ENCODE results near the gene RNF126. TPM values are rescaled to one million over a fixed set of nuclear protein-coding genes. Genes with fewer than 3 reads are reported as not detected.

The RNF126 gene
- total RNA-seq, 1 experiment from 2014 or later: 23.5 TPM

GRCh38 chr19:688992-689391, 26.0 kb upstream of the RNF126 start:
- DNase-seq: no peak
- no peaks in the 10 kb centered on the region for H3K9me3 ChIP-seq
- no peak overlapping the region for H3K4me3 ChIP-seq
- H3K27me3 ChIP-seq: no peaks in the 10 kb centered on the region
- H3K36me3 ChIP-seq: no peaks in the 10 kb centered on the region

- DNase-seq: no peak
- no peak overlapping the region for H3K4me3 ChIP-seq
Measured at GRCh38 chr19:688214-688613, 25.2 kb upstream of the RNF126 start.

GRCh38 chr19:687569-688166, 24.7 kb upstream of the RNF126 start:
- DNase-seq: no peak
- H3K36me3 ChIP-seq: no peaks in the 10 kb centered on the region

More at GRCh38 chr19:688214-688613, 25.2 kb upstream of the RNF126 start:
- Histone ChIP-seq H3K27me3 (no peaks in the 10 kb centered on the region), H3K9me3 (no peaks in the 10 kb centered on the region), H3K36me3 (no peaks in the 10 kb centered on the region)

GRCh38 chr19:686589-687297, 23.7 kb upstream of the RNF126 start:
- Histone ChIP-seq H3K36me3 (no peaks in the 10 kb centered on the region), H3K9me3 (no peaks in the 10 kb centered on the region), H3K4me3 (no peak overlapping the region), H3K27me3 (no peaks in the 10 kb centered on the region)
- DNase-seq: no peak

More at GRCh38 chr19:687569-688166, 24.7 kb upstream of the RNF126 start:
- H3K9me3 ChIP-seq: no peaks in the 10 kb centered on the region
- no peak overlapping the region for H3K4me3 ChIP-seq
- H3K27me3 ChIP-seq: no peaks in the 10 kb centered on the region

GRCh38 chr19:685454-685931, 22.5 kb upstream of the RNF126 start:
- Histone ChIP-seq H3K9me3 (no peaks in the 10 kb centered on the region), H3K27me3 (no peaks in the 10 kb centered on the region), H3K4me3 (no peak overlapping the region), H3K36me3 (no peaks in the 10 kb centered on the region)
- no peak for DNase-seq

DNA sequence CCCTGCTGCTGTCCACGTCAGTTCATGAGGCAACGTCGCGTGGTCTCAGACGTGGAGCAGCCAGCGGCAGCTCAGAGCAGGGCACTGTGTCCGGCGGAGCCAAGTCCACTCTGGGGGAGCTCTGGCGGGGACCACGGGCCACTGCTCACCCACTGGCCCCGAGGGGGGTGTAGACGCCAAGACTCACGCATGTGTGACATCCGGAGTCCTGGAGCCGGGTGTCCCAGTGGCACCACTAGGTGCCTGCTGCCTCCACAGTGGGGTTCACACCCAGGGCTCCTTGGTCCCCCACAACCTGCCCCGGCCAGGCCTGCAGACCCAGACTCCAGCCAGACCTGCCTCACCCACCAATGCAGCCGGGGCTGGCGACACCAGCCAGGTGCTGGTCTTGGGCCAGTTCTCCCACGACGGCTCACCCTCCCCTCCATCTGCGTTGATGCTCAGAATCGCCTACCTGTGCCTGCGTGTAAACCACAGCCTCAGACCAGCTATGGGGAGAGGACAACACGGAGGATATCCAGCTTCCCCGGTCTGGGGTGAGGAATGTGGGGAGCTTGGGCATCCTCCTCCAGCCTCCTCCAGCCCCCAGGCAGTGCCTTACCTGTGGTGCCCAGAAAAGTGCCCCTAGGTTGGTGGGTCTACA, 19.8 kb upstream of the RNF126 start:
- Histone ChIP-seq H3K9me3 (no peaks in the 10 kb centered on the region), H3K4me3 (no peak overlapping the region), H3K36me3 (no peaks in the 10 kb centered on the region; the same call in 1 of the 2 replicates), H3K27me3 (no peaks in the 10 kb centered on the region)
- DNase-seq: no peak

DNA sequence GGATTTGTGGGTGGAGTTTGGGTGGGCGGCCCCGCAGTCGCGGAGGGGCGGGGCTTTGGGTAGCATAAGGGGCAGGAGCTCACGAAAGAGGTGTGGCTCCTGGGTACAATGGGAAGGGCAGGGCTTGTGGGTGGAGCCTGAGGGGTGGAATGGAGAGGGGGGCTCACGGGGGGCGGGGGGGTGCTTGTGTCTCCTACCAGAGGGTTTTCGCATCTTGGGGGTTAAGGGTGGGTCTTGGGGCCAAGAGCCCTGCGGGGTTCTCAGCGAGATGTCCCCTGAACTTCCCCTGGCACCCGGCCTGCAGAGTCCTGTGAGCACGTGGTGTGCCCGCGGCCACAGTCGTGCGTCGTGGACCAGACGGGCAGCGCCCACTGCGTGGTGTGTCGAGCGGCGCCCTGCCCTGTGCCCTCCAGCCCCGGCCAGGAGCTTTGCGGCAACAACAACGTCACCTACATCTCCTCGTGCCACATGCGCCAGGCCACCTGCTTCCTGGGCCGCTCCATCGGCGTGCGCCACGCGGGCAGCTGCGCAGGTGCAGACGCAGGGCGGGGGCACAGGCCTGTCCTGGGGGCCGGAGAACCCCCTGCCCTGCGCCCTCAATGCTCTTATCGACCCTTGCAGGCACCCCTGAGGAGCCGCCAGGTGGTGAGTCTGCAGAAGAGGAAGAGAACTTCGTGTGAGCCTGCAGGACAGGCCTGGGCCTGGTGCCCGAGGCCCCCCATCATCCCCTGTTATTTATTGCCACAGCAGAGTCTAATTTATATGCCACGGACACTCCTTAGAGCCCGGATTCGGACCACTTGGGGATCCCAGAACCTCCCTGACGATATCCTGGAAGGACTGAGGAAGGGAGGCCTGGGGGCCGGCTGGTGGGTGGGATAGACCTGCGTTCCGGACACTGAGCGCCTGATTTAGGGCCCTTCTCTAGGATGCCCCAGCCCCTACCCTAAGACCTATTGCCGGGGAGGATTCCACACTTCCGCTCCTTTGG, 18.3 kb upstream of the RNF126 start:
- H3K4me3 ChIP-seq: peak overlapping the region; percentile 58
- H3K9me3 ChIP-seq: no peaks in the 10 kb centered on the region
- DNase-seq: no peak
- H3K27me3 ChIP-seq: no peaks in the 10 kb centered on the region
- H3K36me3 ChIP-seq: no peaks in the 10 kb centered on the region; the same call in 1 of the 2 replicates

DNA sequence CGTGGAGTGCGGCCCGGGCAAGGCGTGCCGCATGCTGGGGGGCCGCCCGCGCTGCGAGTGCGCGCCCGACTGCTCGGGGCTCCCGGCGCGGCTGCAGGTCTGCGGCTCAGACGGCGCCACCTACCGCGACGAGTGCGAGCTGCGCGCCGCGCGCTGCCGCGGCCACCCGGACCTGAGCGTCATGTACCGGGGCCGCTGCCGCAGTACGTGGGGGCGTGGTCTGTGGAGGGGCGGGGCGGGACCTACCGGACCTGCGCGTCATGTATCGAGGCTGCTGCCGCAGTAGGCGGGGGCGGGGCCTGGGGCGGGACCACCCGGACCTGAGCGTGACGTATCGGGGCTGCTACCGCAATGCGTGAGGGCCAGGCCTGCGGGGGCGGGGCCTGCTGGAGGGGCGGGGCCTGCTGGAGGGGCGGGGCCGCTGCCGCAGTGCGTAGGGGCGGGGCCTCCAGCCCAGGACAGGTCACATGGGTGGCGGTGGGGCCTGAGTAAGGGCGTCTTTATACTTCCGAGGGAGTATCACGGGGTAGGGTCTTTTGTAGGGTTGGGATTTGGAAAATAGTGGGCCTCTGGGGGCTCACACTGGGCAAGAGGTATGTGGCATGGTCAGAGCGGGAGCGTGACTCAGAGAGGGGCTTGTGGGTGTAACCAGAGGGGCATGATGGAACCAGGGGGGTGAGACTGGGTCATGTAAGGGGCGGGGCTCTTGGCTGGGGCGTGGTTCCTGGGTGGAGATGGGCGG, 17.4 kb upstream of the RNF126 start:
- peak; percentile 96 for DNase-seq
- no peaks in the 10 kb centered on the region for H3K27me3 ChIP-seq

GRCh38 chr19:679418-680286, 16.6 kb upstream of the RNF126 start:
- Histone ChIP-seq H3K36me3 (no peaks in the 10 kb centered on the region; the same call in 1 of the 2 replicates), H3K4me3 (peak overlapping the region; percentile 58), H3K27me3 (no peaks in the 10 kb centered on the region), H3K9me3 (no peaks in the 10 kb centered on the region)
- DNase-seq: peak; percentile 74

More for the DNA sequence above, 17.4 kb upstream of the RNF126 start:
- Histone ChIP-seq H3K4me3 (peak overlapping the region; percentile 58), H3K36me3 (no peaks in the 10 kb centered on the region; the same call in 1 of the 2 replicates), H3K9me3 (no peaks in the 10 kb centered on the region)

- no peak for DNase-seq
- Histone ChIP-seq H3K9me3 (no peaks in the 10 kb centered on the region), H3K4me3 (peak overlapping the region; percentile 58)
Measured at GRCh38 chr19:678791-679388, 15.9 kb upstream of the RNF126 start.

DNA sequence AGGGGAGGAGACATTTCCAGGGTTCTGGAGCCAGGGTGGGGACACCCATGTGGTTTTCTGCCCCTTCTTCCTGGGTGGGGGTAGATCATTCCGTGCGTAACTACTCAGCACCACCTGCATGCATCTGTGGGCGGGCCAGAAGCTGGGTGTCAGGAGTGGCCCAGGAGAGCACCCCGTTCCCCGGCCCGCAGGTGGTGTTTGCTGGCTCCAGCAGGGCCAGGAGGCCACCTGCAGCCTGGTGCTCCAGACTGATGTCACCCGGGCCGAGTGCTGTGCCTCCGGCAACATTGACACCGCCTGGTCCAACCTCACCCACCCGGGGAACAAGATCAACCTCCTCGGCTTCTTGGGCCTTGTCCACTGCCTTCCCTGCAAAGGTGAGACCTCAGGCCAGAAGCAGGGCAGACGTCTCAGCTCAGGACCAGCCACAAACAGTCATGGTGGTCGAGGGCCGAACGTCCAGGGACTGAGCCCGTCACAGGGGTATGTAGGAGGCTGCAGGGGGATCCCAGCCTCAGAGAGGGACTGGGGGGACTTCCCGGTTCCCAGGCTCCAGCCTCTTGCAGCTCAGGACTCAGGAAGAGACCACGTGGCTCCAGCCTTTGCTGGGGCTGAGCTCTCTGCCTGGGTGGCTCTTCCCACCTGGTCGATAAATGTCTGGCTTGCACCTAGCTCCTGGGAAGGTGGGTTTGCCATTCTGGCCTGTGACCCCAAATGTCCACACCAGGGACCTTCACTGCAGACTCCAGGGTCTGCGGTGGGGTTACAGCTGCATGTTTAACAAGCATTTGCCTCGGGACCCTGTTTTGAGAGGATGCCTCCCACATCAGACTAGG, 14.8 kb upstream of the RNF126 start:
- no peak for DNase-seq
- no peaks in the 10 kb centered on the region for H3K9me3 ChIP-seq
- H3K36me3 ChIP-seq: no peaks in the 10 kb centered on the region; the same call in 1 of the 2 replicates

More at GRCh38 chr19:678791-679388, 15.9 kb upstream of the RNF126 start:
- Histone ChIP-seq H3K36me3 (no peaks in the 10 kb centered on the region; the same call in 1 of the 2 replicates), H3K27me3 (no peaks in the 10 kb centered on the region)

DNA sequence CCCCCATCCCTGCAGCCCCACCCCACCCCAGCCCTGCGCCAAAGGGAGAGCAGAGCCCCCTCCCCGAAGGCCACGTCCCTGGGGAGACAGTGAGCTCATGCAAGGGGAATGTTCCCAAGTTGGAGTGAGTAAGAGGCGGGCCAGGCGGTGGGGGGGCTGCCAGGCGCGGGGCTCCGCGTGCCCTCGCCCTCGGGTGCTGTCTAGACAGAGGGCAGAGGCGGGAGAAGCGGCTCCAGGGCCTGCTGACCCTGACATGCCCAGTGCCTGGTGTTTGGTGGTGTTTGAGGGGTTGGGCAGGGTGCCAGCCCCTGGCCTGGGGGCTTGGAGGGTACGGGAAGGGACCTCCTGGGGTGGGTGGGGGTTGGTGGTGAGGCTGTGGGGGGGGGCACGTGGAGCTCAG, 14.2 kb upstream of the RNF126 start:
- H3K4me3 ChIP-seq: peak overlapping the region; percentile 57
- DNase-seq: peak; percentile 86
- no peaks in the 10 kb centered on the region for H3K9me3 ChIP-seq
- no peaks in the 10 kb centered on the region; the same call in 1 of the 2 replicates for H3K36me3 ChIP-seq
- H3K27me3 ChIP-seq: no peaks in the 10 kb centered on the region

More for the DNA sequence above, 14.8 kb upstream of the RNF126 start:
- Histone ChIP-seq H3K27me3 (no peaks in the 10 kb centered on the region), H3K4me3 (no peak overlapping the region)

- Histone ChIP-seq H3K36me3 (no peaks in the 10 kb centered on the region; the same call in 1 of the 2 replicates), H3K4me3 (peak within 1 kb of the TSS; percentile 57), H3K27me3 (no peaks in the 10 kb centered on the region), H3K9me3 (no peaks in the 10 kb centered on the region)
- peak; percentile 46 for DNase-seq
Measured at GRCh38 chr19:676339-677105, 13.5 kb upstream of the RNF126 start, which contains the start of gene FSTL3. FSTL3 (plus strand) TSS chr19:676392; CDS start chr19:676424, 32 bp downstream.

All from MG63 (cell line).